ENCODE data around the gene BCAS1. TPM values are rescaled to one million over a fixed set of nuclear protein-coding genes. Genes with fewer than 3 reads are reported as not detected.

The BCAS1 gene
- total RNA-seq, 1 experiment from 2014 or later, result 0.17 TPM

GRCh38 chr20:53970232-53970631 is 100.2 kb downstream of the BCAS1 start:
- H2AFZ ChIP-seq (ENCODE audit: low read depth, low read length, poor library complexity, severe bottlenecking), result no peak overlapping the region
- no peaks in the 10 kb centered on the region for H4K20me1 ChIP-seq (ENCODE audit: insufficient read depth)
- no peaks in the 10 kb centered on the region for H3K79me2 ChIP-seq (ENCODE audit: insufficient read depth, low read length)
- ChIA-PET RAD21 (ENCODE audit: low non-redundant PET in 1 of 2, low total read pairs in 2 of 2, uncharacterized antibody in 2 of 2, unreplicated experiment in 2 of 2) (no interaction called here), POLR2A (no interaction called here), CTCF (no interaction called here)
- TF ChIP-seq EGR1 (IDR thresholded peaks at IDR 0.05; ENCODE audit: low read depth) (no peak), ELF1 (IDR thresholded peaks at IDR 0.05; ENCODE audit: borderline replicate concordance, low read depth) (no peak), TCF7L2 (IDR thresholded peaks at IDR 0.05; ENCODE audit: borderline replicate concordance, extremely low read depth, insufficient read depth, insufficient read length) (no peak), YY1 (IDR thresholded peaks at IDR 0.05; ENCODE audit: extremely low read depth, insufficient replicate concordance, low read depth, low read length) (no peak), CBX3 (IDR thresholded peaks at IDR 0.05; ENCODE audit: low read depth) (no peak), SRF (IDR thresholded peaks at IDR 0.05; ENCODE audit: low read depth) (no peak), POLR2A (IDR thresholded peaks at IDR 0.05; ENCODE audit: borderline replicate concordance, extremely low read depth, insufficient read depth, insufficient read length) (no peak), REST (IDR thresholded peaks at IDR 0.05; ENCODE audit: low read depth) (no peak), ZFX (IDR thresholded peaks at IDR 0.05) (no peak), POLR2AphosphoS5 (IDR thresholded peaks at IDR 0.05; ENCODE audit: low read depth, low read length) (no peak), ATF3 (IDR thresholded peaks at IDR 0.05) (no peak)
- TF ChIP-seq, protein P1, sequence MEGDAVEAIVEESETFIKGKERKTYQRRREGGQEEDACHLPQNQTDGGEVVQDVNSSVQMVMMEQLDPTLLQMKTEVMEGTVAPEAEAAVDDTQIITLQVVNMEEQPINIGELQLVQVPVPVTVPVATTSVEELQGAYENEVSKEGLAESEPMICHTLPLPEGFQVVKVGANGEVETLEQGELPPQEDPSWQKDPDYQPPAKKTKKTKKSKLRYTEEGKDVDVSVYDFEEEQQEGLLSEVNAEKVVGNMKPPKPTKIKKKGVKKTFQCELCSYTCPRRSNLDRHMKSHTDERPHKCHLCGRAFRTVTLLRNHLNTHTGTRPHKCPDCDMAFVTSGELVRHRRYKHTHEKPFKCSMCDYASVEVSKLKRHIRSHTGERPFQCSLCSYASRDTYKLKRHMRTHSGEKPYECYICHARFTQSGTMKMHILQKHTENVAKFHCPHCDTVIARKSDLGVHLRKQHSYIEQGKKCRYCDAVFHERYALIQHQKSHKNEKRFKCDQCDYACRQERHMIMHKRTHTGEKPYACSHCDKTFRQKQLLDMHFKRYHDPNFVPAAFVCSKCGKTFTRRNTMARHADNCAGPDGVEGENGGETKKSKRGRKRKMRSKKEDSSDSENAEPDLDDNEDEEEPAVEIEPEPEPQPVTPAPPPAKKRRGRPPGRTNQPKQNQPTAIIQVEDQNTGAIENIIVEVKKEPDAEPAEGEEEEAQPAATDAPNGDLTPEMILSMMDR (IDR thresholded peaks at IDR 0.05 in 2 of 3, conservative IDR thresholded peaks at IDR 0.05 in 1 of 3; ENCODE audit: borderline replicate concordance in 1 of 3, insufficient read depth in 1 of 3, low read depth in 2 of 3, low read length in 2 of 3), result no peak
- no peak overlapping the region for H3K4me2 ChIP-seq (ENCODE audit: low read length)
- no peaks in the 10 kb centered on the region for H3K36me3 ChIP-seq (ENCODE audit: control insufficient read depth in 1 of 2, insufficient read depth in 2 of 2, low read length in 2 of 2)
- intact Hi-C loops (cut with micrococcal nuclease), result no loop called here
- H3K4me1 ChIP-seq (ENCODE audit: control insufficient read depth in 1 of 2, insufficient read depth in 2 of 2, low read length in 2 of 2), result no peaks in the 10 kb centered on the region
- no peak overlapping the region for H3K27ac ChIP-seq (ENCODE audit: low read depth, low read length)
- H3K4me3 ChIP-seq (replicated peaks in 1 of 2; ENCODE audit: low read depth in 1 of 2, low read length in 2 of 2), result no peak overlapping the region
- ATAC-seq (no peak), DNase-seq (ENCODE audit: low read depth, low spot score) (no peak)
- no peak overlapping the region for H3K9ac ChIP-seq (ENCODE audit: low read length)
- H3K27me3 ChIP-seq (ENCODE audit: insufficient read depth, low read length), result no peaks in the 10 kb centered on the region
- no TSS peak for BruUV-seq (replicated peaks)
- H3K9me3 ChIP-seq (ENCODE audit: control insufficient read depth in 1 of 2, insufficient read depth in 1 of 2, low read depth in 1 of 2, low read length in 2 of 2), result no peaks in the 10 kb centered on the region
- no peaks in the 10 kb centered on the region for H3K9me2 ChIP-seq (ENCODE audit: insufficient read depth)
